ENCODE data around the gene KBTBD3. TPM values are rescaled to one million over a fixed set of nuclear protein-coding genes. Genes with fewer than 3 reads are reported as not detected.

KBTBD3 gene
- total and polyA plus RNA-seq, 2 experiments from 2014 or later, result 1.9 to 13.7 TPM

DNA sequence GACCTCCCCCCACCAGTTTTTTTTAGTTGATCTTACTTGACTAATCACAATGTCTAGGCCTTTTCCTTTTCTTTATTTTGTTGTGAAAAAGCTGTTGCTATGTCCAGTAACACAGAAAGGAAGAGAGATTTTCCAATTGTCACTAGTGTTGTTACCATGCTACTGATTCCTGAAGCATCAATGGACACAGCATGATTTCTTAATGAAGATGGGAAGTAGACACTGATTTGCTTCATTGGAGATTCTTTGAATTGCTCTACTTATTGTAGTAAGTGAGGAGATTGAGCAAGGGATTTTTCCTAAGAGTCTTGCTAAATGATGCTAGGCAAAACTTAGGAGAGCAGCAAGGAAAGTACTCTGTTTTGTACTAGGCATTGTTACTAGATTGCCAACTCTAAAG is 4.9 kb upstream of the KBTBD3 start (continued):
- TF ChIP-seq, protein P1, sequence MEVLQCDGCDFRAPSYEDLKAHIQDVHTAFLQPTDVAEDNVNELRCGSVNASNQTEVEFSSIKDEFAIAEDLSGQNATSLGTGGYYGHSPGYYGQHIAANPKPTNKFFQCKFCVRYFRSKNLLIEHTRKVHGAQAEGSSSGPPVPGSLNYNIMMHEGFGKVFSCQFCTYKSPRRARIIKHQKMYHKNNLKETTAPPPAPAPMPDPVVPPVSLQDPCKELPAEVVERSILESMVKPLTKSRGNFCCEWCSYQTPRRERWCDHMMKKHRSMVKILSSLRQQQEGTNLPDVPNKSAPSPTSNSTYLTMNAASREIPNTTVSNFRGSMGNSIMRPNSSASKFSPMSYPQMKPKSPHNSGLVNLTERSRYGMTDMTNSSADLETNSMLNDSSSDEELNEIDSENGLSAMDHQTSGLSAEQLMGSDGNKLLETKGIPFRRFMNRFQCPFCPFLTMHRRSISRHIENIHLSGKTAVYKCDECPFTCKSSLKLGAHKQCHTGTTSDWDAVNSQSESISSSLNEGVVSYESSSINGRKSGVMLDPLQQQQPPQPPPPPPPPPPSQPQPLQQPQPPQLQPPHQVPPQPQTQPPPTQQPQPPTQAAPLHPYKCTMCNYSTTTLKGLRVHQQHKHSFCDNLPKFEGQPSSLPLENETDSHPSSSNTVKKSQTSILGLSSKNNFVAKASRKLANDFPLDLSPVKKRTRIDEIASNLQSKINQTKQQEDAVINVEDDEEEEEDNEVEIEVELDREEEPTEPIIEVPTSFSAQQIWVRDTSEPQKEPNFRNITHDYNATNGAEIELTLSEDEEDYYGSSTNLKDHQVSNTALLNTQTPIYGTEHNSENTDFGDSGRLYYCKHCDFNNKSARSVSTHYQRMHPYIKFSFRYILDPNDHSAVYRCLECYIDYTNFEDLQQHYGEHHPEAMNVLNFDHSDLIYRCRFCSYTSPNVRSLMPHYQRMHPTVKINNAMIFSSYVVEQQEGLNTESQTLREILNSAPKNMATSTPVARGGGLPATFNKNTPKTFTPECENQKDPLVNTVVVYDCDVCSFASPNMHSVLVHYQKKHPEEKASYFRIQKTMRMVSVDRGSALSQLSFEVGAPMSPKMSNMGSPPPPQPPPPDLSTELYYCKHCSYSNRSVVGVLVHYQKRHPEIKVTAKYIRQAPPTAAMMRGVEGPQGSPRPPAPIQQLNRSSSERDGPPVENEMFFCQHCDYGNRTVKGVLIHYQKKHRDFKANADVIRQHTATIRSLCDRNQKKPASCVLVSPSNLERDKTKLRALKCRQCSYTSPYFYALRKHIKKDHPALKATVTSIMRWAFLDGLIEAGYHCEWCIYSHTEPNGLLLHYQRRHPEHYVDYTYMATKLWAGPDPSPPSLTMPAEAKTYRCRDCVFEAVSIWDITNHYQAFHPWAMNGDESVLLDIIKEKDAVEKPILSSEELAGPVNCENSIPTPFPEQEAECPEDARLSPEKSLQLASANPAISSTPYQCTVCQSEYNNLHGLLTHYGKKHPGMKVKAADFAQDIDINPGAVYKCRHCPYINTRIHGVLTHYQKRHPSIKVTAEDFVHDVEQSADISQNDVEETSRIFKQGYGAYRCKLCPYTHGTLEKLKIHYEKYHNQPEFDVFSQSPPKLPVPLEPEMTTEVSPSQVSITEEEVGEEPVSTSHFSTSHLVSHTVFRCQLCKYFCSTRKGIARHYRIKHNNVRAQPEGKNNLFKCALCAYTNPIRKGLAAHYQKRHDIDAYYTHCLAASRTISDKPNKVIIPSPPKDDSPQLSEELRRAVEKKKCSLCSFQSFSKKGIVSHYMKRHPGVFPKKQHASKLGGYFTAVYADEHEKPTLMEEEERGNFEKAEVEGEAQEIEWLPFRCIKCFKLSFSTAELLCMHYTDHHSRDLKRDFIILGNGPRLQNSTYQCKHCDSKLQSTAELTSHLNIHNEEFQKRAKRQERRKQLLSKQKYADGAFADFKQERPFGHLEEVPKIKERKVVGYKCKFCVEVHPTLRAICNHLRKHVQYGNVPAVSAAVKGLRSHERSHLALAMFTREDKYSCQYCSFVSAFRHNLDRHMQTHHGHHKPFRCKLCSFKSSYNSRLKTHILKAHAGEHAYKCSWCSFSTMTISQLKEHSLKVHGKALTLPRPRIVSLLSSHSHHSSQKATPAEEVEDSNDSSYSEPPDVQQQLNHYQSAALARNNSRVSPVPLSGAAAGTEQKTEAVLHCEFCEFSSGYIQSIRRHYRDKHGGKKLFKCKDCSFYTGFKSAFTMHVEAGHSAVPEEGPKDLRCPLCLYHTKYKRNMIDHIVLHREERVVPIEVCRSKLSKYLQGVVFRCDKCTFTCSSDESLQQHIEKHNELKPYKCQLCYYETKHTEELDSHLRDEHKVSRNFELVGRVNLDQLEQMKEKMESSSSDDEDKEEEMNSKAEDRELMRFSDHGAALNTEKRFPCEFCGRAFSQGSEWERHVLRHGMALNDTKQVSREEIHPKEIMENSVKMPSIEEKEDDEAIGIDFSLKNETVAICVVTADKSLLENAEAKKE (CRISPR knock-in tag; IDR thresholded peaks at IDR 0.05), result no peak
- no peak for TF ChIP-seq POLR2AphosphoS5 (IDR thresholded peaks at IDR 0.05; ENCODE audit: low read depth)
- TF ChIP-seq JUNB (IDR thresholded peaks at IDR 0.05; ENCODE audit: unreplicated experiment), result no peak

DNA sequence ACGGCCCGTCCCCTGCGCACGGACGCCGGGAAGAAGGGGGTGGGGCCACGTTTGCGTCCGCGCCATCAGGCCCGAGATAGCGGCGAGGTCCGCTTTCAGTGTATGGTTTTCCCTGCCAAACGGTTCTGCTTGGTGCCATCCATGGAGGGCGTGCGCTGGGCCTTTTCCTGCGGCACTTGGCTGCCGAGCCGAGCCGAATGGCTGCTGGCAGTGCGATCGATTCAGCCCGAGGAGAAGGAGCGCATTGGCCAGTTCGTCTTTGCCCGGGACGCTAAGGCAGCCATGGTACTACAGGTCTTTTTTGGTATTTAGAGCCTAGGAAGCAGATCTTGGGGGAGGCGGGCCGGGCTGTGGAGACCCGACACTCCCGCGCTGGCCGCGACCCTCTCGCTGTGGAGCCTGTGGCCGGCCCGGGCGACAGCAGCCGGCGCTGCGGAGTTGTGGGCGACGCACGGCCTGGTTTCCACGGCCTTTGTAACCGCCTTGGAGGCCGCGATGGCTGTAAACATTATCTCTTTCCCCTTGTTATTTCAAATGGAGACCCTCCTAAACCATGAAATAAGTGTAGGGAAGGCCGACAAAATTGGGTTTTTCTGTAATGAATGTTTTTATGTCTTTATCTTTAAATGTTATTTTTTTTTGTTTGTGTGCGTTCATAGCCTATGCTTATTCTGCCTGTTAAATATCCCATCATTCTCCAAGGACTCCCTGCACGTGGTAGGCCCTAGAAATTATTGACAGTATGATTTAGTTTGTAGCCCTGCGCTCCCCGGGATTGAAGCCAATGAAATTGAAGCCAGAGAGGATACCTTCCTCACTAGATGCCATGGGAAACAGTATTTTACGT is 685 bp upstream of the KBTBD3 start, which contains the start of gene AASDHPPT:
Gene AASDHPPT, plus strand, starts transcription at position 54 of the 847 bp plus-strand sequence. Its CDS starts 49 bp downstream, at position 103.
- H3K36me3 ChIP-seq (ENCODE audit: insufficient read depth), result peaks cover 16% of the 10 kb centered on the region; the same call in 1 of the 2 replicates
- H3K9me3 Mint-ChIP-seq, result no peaks in the 10 kb centered on the region
- H3K4me1 Mint-ChIP-seq, result peaks cover 25% of the 10 kb centered on the region
- H4K20me1 ChIP-seq (replicated peaks; ENCODE audit: insufficient read depth), result no peaks in the 10 kb centered on the region
- H3K4me3 Mint-ChIP-seq, result peak within 1 kb of the TSS; percentile 86
- peak within 1 kb of the TSS; percentile 80 for H2AFZ ChIP-seq
- peak within 1 kb of the TSS; percentile 87 for H3K4me3 ChIP-seq
- peak within 1 kb of the TSS; percentile 99 for H3K27ac Mint-ChIP-seq
- H3K4me1 ChIP-seq (ENCODE audit: insufficient read depth), result peaks cover 13% of the 10 kb centered on the region
- peaks cover 29% of the 10 kb centered on the region for H3K36me3 Mint-ChIP-seq (ENCODE audit: low read depth)
- no peaks in the 10 kb centered on the region for H3K27me3 ChIP-seq (ENCODE audit: insufficient read depth)
- peak within 1 kb of the TSS; percentile 96 for H3K27ac ChIP-seq (ENCODE audit: low read depth)
- H3K79me2 ChIP-seq (replicated peaks; ENCODE audit: insufficient read depth), result peaks cover 51% of the 10 kb centered on the region
- peak within 1 kb of the TSS; percentile 94 for H3K4me2 ChIP-seq
- DNase-seq (ENCODE audit: low spot score) (peak; percentile 36), ATAC-seq (peak; percentile 9)
- H3K27me3 Mint-ChIP-seq (ENCODE audit: insufficient read depth, low read depth, poor library complexity), result peaks cover 5% of the 10 kb centered on the region
- no peaks in the 10 kb centered on the region for H3K9me2 ChIP-seq (ENCODE audit: insufficient read depth)
- no peaks in the 10 kb centered on the region for H3F3A ChIP-seq (replicated peaks; ENCODE audit: low read depth)
- TF ChIP-seq, protein P1 (CRISPR knock-in tag; IDR thresholded peaks at IDR 0.05), result no peak
- no peak for TF ChIP-seq JUNB (IDR thresholded peaks at IDR 0.05; ENCODE audit: unreplicated experiment)
- no peak for TF ChIP-seq STAT1 (IDR thresholded peaks at IDR 0.05; ENCODE audit: unreplicated experiment)
- TF ChIP-seq EZH2phosphoT487 (IDR thresholded peaks at IDR 0.05; ENCODE audit: unreplicated experiment), result no peak
